A549 (cell line): ENCODE measurements around the gene PKD1. TPM values are rescaled to one million over a fixed set of nuclear protein-coding genes. Genes with fewer than 3 reads are reported as not detected.

Source experiments
- ATAC-seq, 2 experiments: fragments of 200-7000 bp in 1 of 2; fragments of >200 bp in 1 of 2; cut with Nextera tagmentation in 1 of 2; cut with Tn5 transposase in 1 of 2; 3 replicates each; pipeline versions ENCODE4 v1.8.0 to v1.9.1; 2018 to 2020; ENCODE audit warnings: mild to moderate bottlenecking in 1 of 2, moderate library complexity in 1 of 2
- CTCF ChIA-PET: fragments of 300-600 bp; sonication (Branson Sonifier 250); formaldehyde crosslinking; extraction: SDS; loops from one replicate; lab custom pipeline; 2021; ENCODE audit warnings: antibody characterized with exemption, inconsistent platforms; lab: Yijun Ruan, JAX
- POLR2A ChIA-PET: fragments of 350-600 bp; formaldehyde crosslinking; extraction: SDS; loops from one replicate; lab custom pipeline; 2021; ENCODE audit warnings: antibody characterized with exemption, inconsistent platforms; lab: Yijun Ruan, JAX
- DNase-seq, 2 experiments: peaks; one replicate each; pipeline versions ENCODE4 v3.0.0 to v3.0.0-alpha.2; 2011 to 2016; ENCODE audit warnings: low read depth in 1 of 2, low spot score in 1 of 2
- FAIRE-seq: peaks from 2 replicates; lab custom pipeline; 2011; peaks lifted over from hg19 to GRCh38; lab: Jason Lieb, UNC
- H3K27ac ChIP-seq, 2 experiments: fragments of >200 bp; sonication (Bioruptor Twin); formaldehyde crosslinking; 3 replicates each; pipeline ENCODE4 v1.5.1; 2016 to 2017
- H3K4me1 ChIP-seq: fragments of >200 bp; sonication (Bioruptor Twin); formaldehyde crosslinking; 3 replicates; pipeline ENCODE4 v1.6.1; 2016
- H3K4me2 ChIP-seq: fragments of >200 bp; sonication (Bioruptor Twin); formaldehyde crosslinking; 3 replicates; pipeline ENCODE4 v1.6.1; 2016
- H3K4me3 ChIP-seq: fragments of >200 bp; sonication (Bioruptor Twin); formaldehyde crosslinking; 3 replicates; pipeline ENCODE4 v1.5.1; 2016
- H3K9me3 ChIP-seq: fragments of >200 bp; sonication (Bioruptor Twin); formaldehyde crosslinking; 3 replicates; pipeline ENCODE4 v1.6.1; 2016
- ATOH8 ChIP-seq: fragments of 250-450 bp; sonication (Bioruptor Pico); IDR thresholded peaks from 2 replicates; pipeline ENCODE4 v1.5.0; 2020; ENCODE audit warnings: low read depth, mild to moderate bottlenecking, moderate library complexity
- BCL3 ChIP-seq: fragments of >200 bp; sonication (Bioruptor Twin); formaldehyde crosslinking; IDR thresholded peaks from 3 replicates; pipeline ENCODE4 v1.6.1; 2016
- CBX8 ChIP-seq: fragments of 200-600 bp; sonication (generic); IDR thresholded peaks from 2 replicates; pipeline ENCODE4 v1.6.1; 2016
- CEBPB ChIP-seq, 2 experiments: fragments of >200 bp in 1 of 2; sonication (Bioruptor Twin) in 1 of 2; formaldehyde crosslinking in 1 of 2; IDR thresholded peaks; 2 replicates each; pipeline ENCODE4 v1.6.1; 2012 to 2016
- CTCF ChIP-seq: fragments of >200 bp; sonication (Bioruptor Twin); formaldehyde crosslinking; IDR thresholded peaks from 3 replicates; pipeline ENCODE4 v1.5.1; 2016
- EHMT2 ChIP-seq: fragments of 200-600 bp; sonication (generic); IDR thresholded peaks from 2 replicates; pipeline ENCODE4 v1.6.1; 2016; ENCODE audit warnings: antibody characterized with exemption, low read depth, mild to moderate bottlenecking, moderate library complexity
- EP300 ChIP-seq, 2 experiments: fragments of >200 bp; sonication (Bioruptor Twin); formaldehyde crosslinking; IDR thresholded peaks; 2 replicates in 1 of 2; 3 replicates in 1 of 2; pipeline ENCODE4 v1.6.1; 2016 to 2017
- ESRRA ChIP-seq: fragments of 150-350 bp; IDR thresholded peaks from 2 replicates; pipeline ENCODE4 v1.6.1; 2014; ENCODE audit warnings: mild to moderate bottlenecking, low read length, borderline replicate concordance
- FOSB ChIP-seq: fragments of 250-450 bp; sonication (Bioruptor Pico); IDR thresholded peaks from 2 replicates; pipeline ENCODE4 v1.5.0; 2020; ENCODE audit warnings: mild to moderate bottlenecking, moderate library complexity
- GATA3 ChIP-seq: IDR thresholded peaks from 2 replicates; pipeline ENCODE4 v1.6.1; 2012; ENCODE audit warnings: borderline replicate concordance
- HDAC2 ChIP-seq: fragments of 200-600 bp; sonication (generic); IDR thresholded peaks from 2 replicates; pipeline ENCODE4 v1.6.1; 2016
- HMGXB4 ChIP-seq: fragments of 250-450 bp; sonication (Bioruptor Pico); IDR thresholded peaks from 2 replicates; pipeline ENCODE4 v1.5.0; 2021; ENCODE audit warnings: mild to moderate bottlenecking, moderate library complexity, borderline replicate concordance
- HOXB13 ChIP-seq: fragments of 250-450 bp; sonication (Bioruptor Pico); IDR thresholded peaks from 2 replicates; pipeline ENCODE4 v1.5.0; 2020; ENCODE audit warnings: low read depth, mild to moderate bottlenecking, moderate library complexity
- HOXB5 ChIP-seq: fragments of 250-450 bp; sonication (Bioruptor Pico); IDR thresholded peaks from 2 replicates; pipeline ENCODE4 v1.5.0; 2020; ENCODE audit warnings: mild to moderate bottlenecking, moderate library complexity
- JUN ChIP-seq, 2 experiments: fragments of >200 bp; sonication (Bioruptor Twin); formaldehyde crosslinking; IDR thresholded peaks; 2 replicates in 1 of 2; 3 replicates in 1 of 2; pipeline ENCODE4 v1.6.1; 2016 to 2017
- MYC ChIP-seq: IDR thresholded peaks from 2 replicates; pipeline ENCODE4 v1.6.1; 2012; ENCODE audit warnings: mild to moderate bottlenecking, inconsistent platforms, low read length, improper control_type of control experiment, borderline replicate concordance
- POLR2AphosphoS2 ChIP-seq: conservative IDR thresholded peaks from 2 replicates; pipeline ENCODE4 v1.6.1; 2012; ENCODE audit warnings: low read length, improper control_type of control experiment, inconsistent platforms
- RARB ChIP-seq: fragments of 250-450 bp; sonication (Bioruptor Pico); IDR thresholded peaks from 2 replicates; pipeline ENCODE4 v1.8.0; 2021; ENCODE audit warnings: mild to moderate bottlenecking, moderate library complexity
- RFX5 ChIP-seq: fragments of 450-650 bp; IDR thresholded peaks from 2 replicates; pipeline ENCODE4 v1.7.1; 2014; ENCODE audit warnings: antibody characterized with exemption, mild to moderate bottlenecking, moderate library complexity
- SREBF2 ChIP-seq: fragments of 450-650 bp; IDR thresholded peaks from 2 replicates; pipeline ENCODE4 v1.6.1; 2014; ENCODE audit warnings: mild to moderate bottlenecking, moderate library complexity
- TP53 ChIP-seq: fragments of 250-450 bp; sonication (Bioruptor Pico); IDR thresholded peaks from 2 replicates; pipeline ENCODE4 v1.5.0; 2021; ENCODE audit warnings: mild to moderate bottlenecking, moderate library complexity
- ZFP36 ChIP-seq: fragments of 450-650 bp; IDR thresholded peaks from 2 replicates; pipeline ENCODE4 v1.6.1; 2014; ENCODE audit warnings: borderline replicate concordance; ENCODE audit not compliant: partially characterized antibody
- WGBS: methylation state at CpG from one replicate; pipeline ENCODE4 v1.1.6; 2017; ENCODE audit errors: missing lambda C conversion rate; 5-methylcytosine and 5-hydroxymethylcytosine counted together
- polyA plus RNA-seq, 4 experiments: library from polyadenylated mRNA; depleted of rRNA in 3 of 4; stranded (reverse); fragments of >200 nt; fragmentation: RNase III in 1 of 4; extraction: RNeasy Plus Mini Kit Qiagen cat#74134 plus additional on column Dnase treatment in 1 of 4; gene quantifications; 2 replicates in 3 of 4; 3 replicates in 1 of 4; pipeline ENCODE4 v1.2.3, GENCODE V29; 2011 to 2017

PKD1 gene
- polyA plus RNA-seq, 2 of the 4 experiments (the other 2 are of a cell fraction) = 11.5 to 39.2 TPM

GRCh38 chr16:2077016-2077415, 58.7 kb downstream of the PKD1 start:
- no peak for FAIRE-seq
- no peak for DNase-seq
- CTCF ChIA-PET = interaction anchor here (0.5 to 4.2 kb wide), 5 partner anchors 13 to 1292 kb away, joined by 3 to 22 read pairs (median 3); no protein-coding TSS in a partner anchor
- TF ChIP-seq HMGXB4 (CRISPR knock-in tag) = no peak
- TF ChIP-seq SREBF2 = no peak
- no peak for TF ChIP-seq MYC
- TF ChIP-seq ZFP36 = no peak
- no peak for TF ChIP-seq FOSB (CRISPR knock-in tag)
- no peak for TF ChIP-seq RARB (CRISPR knock-in tag)
- TF ChIP-seq ESRRA = no peak
- no peak for TF ChIP-seq HDAC2
- Histone ChIP-seq H3K9me3 (no peaks in the 10 kb centered on the region), H3K27ac (no peak overlapping the region), H3K4me1 (no peaks in the 10 kb centered on the region), H3K4me3 (no peak overlapping the region), H3K4me2 (no peak overlapping the region)
- 90% methylated on average over 17 of the region's 17 CpGs for WGBS
- POLR2A ChIA-PET = no interaction called here
- ATAC-seq = no peak

- no peak for FAIRE-seq
- no peak for TF ChIP-seq CEBPB (IDR thresholded peaks at IDR 0.05)
- no peak for TF ChIP-seq HMGXB4 (CRISPR knock-in tag)
- no peak for TF ChIP-seq BCL3
- no peak for DNase-seq
- ChIA-PET POLR2A (interaction anchor here (0.7 kb wide), 1 partner anchor 64 kb away, joined by 7 read pairs; no protein-coding TSS in a partner anchor), CTCF (interaction anchor here (0.5 to 4.2 kb wide), 4 partner anchors 13 to 73 kb away, joined by 3 to 22 read pairs (median 9); no protein-coding TSS in a partner anchor)
- no peak for ATAC-seq
- no peak overlapping the region for H3K4me2 ChIP-seq
- no peak overlapping the region for H3K27ac ChIP-seq
- 91% methylated on average over 17 of the region's 28 CpGs for WGBS
- no peaks in the 10 kb centered on the region for H3K9me3 ChIP-seq
- no peaks in the 10 kb centered on the region for H3K4me1 ChIP-seq
- no peak overlapping the region for H3K4me3 ChIP-seq
Observed at GRCh38 chr16:2076072-2076865, 59.4 kb downstream of the PKD1 start.

GRCh38 chr16:2075631-2076030, 60.1 kb downstream of the PKD1 start:
- no peaks in the 10 kb centered on the region for H3K9me3 ChIP-seq
- H3K4me3 ChIP-seq = no peak overlapping the region
- FAIRE-seq (no peak), DNase-seq (no peak), ATAC-seq (no peak)
- 96% methylated on average over 24 of the region's 24 CpGs for WGBS
- no peak overlapping the region for H3K27ac ChIP-seq
- no peak for TF ChIP-seq HOXB13
- no peak for TF ChIP-seq JUN (IDR thresholded peaks at IDR 0.05)
- no peak for TF ChIP-seq ATOH8 (CRISPR knock-in tag)
- no peak for TF ChIP-seq TP53
- no peak for TF ChIP-seq EHMT2
- no peak for TF ChIP-seq CTCF
- no peak for TF ChIP-seq RFX5
- no peak for TF ChIP-seq EP300 (IDR thresholded peaks at IDR 0.05)
- TF ChIP-seq HOXB5 (CRISPR knock-in tag) = no peak
- TF ChIP-seq CBX8 = no peak
- no peak for TF ChIP-seq CEBPB (IDR thresholded peaks at IDR 0.05)
- TF ChIP-seq SREBF2 = no peak
- no peak for TF ChIP-seq GATA3
- no peak for TF ChIP-seq POLR2AphosphoS2
- no peak overlapping the region for H3K4me2 ChIP-seq
- ChIA-PET POLR2A (interaction anchor here (0.7 kb wide), 1 partner anchor 65 kb away, joined by 7 read pairs; no protein-coding TSS in a partner anchor), CTCF (interaction anchor here (0.7 to 4.2 kb wide), 4 partner anchors 16 to 77 kb away, joined by 3 to 15 read pairs (median 4); no protein-coding TSS in a partner anchor)
- no peaks in the 10 kb centered on the region for H3K4me1 ChIP-seq
